ENCODE results near the gene TTC24.

DNA sequence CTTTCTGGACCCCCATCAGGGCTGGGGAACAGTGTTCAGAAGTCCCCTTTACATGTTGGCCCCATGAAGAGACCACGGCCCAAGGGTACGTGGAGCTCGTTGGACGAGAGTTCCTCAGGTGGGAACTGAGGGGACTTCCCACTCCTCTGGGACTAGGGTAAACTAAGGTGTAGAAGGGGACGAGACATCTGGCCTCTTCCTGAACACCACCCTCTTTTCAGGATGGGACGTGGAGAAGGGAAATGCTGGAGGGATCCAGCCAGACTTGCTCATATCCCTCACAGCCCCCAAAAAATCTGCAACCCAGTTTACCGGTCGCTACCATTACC lies 14.1 kb downstream of the TTC24 start:
- TF ChIP-seq, protein P1, sequence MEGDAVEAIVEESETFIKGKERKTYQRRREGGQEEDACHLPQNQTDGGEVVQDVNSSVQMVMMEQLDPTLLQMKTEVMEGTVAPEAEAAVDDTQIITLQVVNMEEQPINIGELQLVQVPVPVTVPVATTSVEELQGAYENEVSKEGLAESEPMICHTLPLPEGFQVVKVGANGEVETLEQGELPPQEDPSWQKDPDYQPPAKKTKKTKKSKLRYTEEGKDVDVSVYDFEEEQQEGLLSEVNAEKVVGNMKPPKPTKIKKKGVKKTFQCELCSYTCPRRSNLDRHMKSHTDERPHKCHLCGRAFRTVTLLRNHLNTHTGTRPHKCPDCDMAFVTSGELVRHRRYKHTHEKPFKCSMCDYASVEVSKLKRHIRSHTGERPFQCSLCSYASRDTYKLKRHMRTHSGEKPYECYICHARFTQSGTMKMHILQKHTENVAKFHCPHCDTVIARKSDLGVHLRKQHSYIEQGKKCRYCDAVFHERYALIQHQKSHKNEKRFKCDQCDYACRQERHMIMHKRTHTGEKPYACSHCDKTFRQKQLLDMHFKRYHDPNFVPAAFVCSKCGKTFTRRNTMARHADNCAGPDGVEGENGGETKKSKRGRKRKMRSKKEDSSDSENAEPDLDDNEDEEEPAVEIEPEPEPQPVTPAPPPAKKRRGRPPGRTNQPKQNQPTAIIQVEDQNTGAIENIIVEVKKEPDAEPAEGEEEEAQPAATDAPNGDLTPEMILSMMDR (IDR thresholded peaks at IDR 0.05): no peak
- TF ChIP-seq POLR2A (IDR thresholded peaks at IDR 0.05): no peak
